GM19099 (cell line): Measurements from ENCODE around the gene ENTPD2.

Source experiments
- POLR2A ChIP-seq: IDR thresholded peaks from 3 replicates; pipeline ENCODE4 v1.6.1; 2011; ENCODE audit warnings: low read depth; ENCODE audit not compliant: insufficient read length; ENCODE audit errors: extremely low read depth

ENTPD2 gene

DNA sequence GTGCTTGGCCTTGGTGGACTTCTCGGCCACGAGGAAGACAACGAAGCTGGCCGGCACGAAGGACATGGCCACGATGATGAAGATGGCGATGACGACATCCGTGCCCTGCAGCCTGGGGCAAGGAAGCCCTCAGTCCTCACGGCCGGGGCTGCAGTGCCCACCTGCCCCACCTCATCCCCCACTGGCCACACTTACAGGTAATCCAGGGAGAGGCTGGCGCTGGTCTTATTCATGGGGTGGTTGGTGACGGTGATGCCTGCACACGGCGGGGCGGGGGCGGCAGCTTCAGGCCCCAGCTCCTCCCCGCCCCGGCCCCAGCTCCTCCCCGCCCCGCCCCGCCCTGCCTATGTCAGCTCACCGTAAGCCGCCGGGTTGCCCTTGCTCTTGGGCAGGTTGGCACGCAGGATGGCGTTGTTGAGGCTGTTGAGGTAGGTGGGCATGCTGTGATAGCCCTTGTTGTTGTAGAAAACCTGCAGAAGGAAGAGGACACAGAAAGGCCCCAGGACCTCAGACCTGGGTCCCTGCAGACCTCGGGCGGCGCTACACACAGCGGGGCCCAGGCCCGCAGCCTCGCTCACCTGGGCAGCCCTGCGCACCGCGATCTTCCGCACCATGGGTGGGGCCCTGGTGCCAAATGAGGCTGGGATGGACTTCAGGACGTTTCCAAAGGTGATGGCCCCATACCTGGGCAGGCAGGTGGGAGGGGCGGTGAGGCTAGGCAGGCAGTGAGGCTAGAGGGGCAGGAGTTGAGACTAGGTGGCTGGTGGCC, 41.8 kb downstream of the ENTPD2 start:
- TF ChIP-seq POLR2A, result no peak

DNA sequence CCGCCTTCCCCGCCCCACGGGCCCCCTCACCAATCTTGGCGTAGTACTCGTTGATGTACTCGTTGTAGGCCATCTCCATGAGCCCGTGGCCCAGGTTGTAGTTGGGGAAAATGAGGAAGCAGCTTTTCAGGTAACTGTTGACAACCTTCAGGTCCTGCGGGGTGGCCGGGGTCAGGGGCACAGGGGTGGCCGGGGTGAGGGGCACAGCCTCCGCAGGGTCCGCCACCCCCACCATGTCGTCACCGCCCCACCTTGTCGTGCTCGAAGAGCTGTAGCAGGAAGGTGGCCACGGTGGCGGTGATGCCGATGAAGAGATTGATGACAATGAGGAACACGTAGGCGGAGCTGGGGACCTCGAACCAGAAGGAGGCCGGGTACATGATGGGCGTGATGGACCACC, 42.7 kb downstream of the ENTPD2 start:
- TF ChIP-seq POLR2A, result no peak

DNA sequence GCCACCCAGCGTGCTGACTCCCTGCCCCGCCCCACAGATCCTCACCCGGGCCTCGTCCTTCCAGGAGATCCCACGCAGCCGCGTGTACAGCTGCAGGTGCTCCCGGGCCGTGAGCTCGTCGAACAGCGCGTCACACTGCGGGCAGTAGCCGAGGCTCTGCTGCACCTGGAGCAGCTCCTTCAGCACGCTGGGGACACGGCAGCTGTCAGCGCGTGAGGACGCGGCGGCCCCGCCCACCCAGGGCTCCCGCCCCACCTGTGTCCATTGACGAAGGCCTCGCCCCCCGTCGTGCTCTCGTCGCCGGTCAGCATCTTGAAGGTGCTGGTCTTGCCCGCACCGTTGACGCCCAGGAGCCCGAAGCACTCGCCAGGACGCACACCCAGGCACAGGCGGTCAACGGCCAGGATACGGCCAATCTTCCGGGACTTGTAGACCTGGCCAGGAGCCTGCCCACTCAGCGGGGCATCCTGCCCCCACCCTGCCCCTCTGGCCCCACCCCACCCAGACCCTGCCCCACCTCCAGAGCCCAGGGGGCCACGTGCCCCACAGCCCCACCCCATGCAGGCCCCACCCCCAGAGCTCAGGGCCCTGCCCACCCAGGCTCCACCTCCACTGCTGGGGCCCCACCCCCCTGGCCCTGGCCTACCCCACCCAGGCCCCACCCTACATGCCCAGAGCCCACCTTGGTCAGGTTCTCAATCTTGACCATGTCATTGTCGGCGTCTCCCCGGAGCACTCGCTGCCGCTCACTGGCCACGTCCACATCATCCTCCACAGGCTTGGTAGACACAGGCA, 43.7 kb downstream of the ENTPD2 start:
- TF ChIP-seq POLR2A, result no peak

DNA sequence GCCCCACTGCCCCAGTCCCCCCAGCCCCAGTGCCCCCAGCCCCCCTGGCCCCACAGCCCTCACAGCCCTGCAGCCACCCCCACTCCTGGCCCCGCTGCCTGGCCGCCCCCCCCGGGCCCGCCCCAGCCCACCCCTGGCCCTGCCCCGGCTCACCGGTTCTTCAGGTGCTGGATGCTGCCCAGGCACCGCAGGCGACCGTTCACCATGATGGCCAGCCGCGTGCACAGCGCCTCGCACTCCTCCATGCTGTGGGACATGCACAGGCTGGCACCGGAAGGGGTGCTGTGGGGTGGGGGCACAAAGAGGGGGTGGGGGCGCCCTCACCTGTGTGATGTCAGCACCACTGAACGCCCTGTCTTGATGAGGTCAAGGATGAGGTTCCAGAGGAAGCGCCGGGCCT, 44.6 kb downstream of the ENTPD2 start:
- no peak for TF ChIP-seq POLR2A

DNA sequence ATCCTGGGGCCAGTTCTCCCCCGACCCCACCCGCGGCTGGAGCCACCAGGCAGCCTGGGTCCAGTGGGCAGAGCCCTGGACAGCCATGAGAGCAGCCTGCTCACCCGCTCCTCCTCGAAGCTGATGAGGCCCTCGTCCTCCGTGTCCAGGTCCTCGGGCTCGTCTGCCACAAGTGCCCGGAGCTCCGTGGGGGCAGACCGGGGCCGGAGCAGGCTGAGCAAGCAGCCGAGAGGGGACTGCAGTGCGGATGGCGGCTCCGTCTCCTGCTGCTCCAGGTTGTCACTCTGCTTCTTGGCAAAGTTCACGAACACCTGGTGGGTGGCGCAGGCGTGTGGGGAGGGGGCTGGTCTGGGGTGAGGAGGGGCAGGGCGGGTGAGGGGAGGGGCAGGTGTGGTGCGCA, 45.5 kb downstream of the ENTPD2 start:
- no peak for TF ChIP-seq POLR2A

DNA sequence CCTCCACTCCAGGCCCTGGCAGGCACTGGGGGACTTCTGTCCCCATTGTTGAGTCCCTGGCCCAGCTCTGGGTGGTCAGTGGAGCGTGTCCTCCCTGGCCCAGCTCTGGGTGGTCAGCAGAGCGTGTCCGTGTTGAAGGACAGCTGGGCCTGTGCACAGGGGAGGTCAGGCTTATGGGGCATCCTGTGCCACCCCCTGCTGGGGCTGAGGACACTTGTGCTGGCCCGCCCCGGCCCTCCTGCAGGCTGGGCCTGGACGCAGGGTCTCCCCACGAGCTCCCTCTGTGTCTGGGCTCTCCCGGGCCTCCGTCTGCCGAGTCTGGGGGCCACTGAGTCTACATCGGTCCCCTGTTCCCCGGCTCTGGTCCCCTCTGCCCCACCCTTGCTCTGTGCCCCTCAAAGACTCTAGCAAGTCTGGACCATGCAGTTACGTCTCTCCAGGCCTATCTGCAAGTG, 46.0 kb downstream of the ENTPD2 start:
- no peak for TF ChIP-seq POLR2A

DNA sequence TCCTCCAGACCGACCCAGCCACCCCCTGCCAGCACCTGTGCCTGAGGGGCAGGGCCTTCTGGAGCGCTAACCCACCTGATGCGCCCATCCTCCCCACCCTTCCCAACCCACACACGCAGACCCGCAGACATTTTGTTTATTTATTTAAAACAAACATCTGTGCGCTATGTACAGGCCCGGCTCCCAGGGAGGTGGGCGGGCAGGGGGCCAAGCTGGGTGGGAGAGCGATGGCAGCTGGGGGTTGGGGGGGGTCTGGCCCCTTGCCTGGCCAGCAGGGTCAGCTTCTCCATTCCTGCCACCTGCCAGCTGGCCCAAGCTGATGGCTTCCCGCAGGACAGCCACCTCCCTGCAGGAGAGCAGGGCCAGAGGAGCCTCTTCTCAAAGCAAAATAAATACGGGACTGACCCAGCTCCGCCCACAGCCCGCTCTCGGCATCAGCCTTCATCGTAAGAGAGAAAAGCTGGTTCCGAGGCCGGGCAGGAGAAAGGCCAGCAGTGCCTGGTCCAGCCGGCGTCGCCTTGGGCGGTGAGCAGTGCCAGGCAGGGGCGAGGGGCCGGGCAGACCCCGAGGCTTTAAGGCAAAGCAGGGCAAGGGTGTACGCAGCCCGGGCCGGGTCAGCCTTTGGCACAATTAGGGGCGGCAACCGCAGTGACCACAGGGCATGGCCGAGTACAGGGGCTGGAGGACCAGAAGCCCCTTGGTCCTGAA, 46.6 kb downstream of the ENTPD2 start:
- TF ChIP-seq POLR2A, result no peak

DNA sequence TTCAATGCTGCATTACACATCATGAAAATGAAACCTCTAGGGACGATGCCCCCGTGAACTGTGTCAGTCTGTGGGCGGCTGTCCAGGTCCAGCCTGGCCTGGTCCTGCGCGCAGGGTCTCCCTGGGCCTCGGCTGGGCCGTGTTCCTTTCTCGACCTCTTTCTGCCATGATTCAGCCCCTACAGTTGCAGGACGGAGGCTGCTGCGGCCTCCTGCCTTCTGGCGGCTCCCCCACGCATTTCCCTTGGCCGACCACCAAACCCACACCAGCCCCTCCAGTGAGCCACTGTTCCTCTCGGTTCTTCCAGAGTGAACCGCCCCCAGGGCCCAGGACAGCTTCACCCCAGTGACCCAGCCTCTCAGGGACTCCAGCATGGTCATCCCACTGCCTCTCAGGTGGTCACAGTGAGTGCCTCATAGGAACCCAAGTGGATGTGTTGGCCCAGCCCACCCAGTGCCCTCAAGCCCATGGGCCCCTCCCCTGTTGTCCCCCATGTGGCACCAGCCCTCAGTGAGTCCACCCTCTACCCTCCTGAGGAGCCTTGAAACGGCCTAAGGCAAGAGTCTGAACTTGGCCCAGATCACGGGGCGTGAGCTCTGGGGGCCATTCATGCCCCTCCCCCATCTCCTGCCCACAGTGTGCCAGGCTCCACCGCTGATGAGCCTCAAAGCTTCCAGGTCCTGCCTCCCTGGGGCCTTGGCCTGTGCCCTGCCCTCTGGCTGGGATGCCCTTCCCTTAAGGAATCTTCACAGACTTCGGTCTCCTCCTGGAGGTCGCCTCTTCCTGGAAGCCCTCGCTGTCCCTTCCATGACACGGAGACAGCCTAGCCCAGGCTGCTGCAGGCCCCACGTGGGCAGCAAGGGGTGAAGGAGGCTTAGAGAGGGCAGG, 47.5 kb downstream of the ENTPD2 start:
- TF ChIP-seq POLR2A, result no peak

DNA sequence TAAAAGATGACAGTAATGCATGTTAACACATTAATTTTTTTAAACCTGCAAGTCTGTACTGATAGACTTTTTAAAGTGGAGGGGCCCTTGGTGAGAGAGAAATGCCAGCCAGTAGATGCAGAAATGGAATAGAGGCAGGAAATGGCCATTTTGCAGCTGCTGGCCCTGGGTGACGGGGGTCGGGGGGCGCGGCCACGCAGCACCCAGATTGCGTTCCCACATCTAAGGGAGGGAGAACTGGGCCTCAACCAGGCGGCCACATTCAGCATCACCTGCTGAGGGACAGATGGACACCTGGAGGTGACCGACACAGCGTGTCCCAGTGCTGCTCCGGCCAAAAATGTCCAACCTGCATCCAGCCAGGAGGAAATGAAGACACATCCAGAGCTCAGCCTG, 51.2 kb downstream of the ENTPD2 start:
- no peak for TF ChIP-seq POLR2A

DNA sequence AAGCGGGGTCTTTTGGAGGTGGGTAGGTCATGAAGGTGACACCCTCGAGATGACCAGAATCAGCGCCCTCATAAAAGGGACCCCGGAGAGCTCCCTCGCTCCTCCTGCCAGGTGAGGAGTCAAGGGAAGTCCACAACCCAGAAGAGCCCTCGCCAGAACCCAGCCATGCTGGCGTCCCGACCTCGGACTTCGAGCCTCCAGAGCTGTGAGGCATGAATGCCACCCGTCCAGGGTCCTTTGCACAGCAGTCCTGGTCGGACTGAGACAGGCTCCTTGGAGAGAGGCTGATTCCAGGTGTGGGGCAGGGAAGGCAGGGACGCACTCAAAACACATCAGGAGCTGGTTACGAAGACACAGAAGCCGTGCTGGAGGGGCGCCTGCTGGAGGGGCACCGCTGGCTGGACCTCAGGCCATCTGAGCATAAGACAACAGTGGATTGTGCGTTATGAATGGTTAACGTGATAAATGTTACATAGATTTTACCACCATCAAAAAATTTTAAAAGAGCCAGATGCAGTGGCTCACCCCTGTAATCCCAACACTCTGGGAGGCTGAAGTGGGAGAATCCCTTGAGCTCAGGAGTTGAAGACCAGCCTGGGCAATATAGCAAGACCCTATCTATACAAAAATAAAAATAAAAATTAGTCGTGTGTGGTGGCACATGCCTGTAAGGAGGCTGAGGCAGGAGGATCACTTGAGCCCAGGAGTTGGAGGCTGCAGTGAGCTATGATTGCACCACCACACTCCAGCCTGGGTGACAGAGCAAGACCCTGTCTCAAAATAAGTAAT, 51.8 kb downstream of the ENTPD2 start:
- no peak for TF ChIP-seq POLR2A

DNA sequence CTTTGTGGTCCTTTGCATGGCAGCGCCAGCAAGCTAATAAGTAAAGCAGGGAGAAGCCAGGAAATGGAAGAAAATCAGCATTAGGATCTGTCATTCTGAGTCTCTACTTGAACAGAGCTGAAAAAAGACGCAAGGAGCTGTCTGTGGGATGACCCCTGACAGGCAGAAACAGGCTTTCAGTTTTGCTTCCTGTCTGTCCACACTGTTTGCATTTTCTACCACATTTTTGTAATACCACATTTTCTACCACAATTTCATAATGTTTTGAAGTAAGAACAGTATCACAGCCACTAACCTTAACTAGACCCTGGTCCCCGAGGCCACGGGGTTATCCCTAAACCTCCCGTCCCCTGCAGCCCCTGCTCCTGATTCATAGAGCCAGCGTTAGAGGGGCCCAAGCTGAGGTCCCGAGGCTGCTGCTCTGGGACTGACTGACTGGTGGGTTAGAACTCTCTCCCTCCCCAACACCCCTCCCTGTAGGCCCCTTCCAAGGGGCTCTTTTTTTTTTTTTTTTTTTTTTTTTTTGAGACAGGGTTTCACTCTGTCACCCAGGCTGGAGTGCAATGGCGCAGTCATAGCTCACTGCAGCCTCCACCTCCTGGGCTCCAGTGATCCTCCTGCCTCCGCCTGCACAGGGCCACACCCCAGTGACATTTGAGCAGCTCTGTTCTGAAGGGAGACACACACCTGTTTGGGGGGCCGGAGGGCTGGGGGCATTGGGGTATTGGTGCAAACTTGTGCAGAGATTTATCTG, 53.5 kb downstream of the ENTPD2 start:
- TF ChIP-seq POLR2A, result no peak
